HG03039 (cell line): ENCODE data around the gene PLA2G10.
"Not testable (repeated sequence)": the region's sequence is repeated elsewhere in the genome, so short reads cannot be mapped to it uniquely, and the experiment has no call there.

Experiments used
- ATAC-seq: cut with Tn5 transposase; IDR thresholded peaks from one replicate; pipeline ENCODE4 v1.9.1; 2021; ENCODE audit warnings: mild to moderate bottlenecking, moderate library complexity; ENCODE audit not compliant: unreplicated experiment

Gene PLA2G10

DNA sequence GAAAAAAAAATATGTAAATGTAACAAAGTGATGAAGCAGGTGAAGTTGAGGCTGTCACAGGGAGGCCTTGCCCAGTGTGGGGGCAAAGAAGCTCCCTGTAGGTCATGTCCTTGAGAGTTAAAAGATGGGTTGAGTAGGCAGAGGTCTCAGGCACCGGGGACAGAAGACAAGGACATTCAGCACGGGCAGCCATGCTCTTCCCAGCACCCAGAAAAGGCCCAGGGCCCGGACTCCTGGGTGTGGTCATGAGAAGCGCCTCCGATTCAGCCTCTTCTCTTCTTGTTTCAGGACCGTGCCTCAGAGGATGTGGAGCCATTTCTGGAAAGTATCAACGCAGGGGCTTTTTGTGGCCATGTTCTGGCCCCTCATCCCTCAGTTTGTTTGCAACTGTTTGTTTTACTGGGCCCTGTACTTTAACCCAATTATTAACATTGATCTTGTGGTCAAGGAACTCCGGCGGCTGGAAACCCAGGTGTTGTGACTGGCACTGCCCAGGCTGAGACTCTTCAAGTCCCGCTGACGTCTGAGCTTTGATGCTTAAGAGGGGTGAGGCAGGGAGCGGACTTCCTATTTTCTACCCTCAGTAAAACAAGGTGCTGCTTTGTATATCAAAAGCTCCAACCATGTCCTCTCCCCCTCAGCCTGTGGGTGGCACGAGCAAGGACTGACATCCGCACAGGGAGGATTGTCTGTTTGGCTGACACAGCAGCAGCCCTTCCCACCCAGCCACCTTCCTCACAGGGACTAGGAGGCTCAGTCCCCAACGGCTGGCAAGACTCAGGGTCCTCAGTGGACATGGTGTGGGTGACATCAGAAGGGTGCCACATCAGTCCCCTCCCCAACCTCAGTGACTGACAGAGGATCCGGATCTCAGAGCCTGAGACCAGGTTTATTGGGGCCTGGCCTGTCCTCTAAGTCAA lies 26.5 kb downstream of the PLA2G10 start:
- ATAC-seq = no peak

DNA sequence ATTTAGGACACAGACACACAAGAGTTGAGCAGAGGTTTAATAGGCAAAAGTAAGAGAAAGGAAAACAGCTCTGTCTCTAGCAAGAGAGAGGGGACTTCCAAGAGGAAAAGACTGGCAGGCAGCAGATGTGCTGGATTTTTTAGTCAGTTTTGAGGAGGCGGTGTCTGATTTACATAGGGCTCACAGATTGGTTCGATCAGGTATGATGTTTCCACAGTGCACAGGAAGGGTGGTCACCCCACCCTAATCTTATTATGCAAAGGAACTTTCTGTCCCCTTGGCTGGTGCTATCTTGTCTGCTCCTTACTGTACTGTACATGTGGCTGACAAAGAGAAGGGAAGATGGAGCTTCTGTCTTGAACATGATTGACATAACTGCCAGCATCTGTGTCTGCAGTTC lies 36.0 kb downstream of the PLA2G10 start:
- ATAC-seq = peak; percentile 82

DNA sequence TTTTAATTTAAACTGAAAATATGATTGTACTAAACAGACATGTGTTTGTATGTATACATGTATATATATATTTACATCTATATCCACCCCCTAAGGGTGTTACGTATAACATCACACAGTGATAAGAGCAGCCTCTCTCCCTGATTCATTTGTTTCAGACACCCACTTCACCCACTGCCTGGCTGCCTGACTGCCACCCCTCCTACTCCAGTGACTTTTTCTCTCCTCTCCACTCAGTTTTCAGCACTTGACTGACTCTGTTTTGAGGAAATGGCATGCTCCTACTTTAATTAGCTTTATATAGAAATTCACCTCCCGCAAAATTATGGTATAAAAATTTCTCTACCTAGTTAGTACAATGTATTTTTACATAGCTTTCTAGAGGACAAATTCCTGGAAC lies 41.4 kb downstream of the PLA2G10 start:
- ATAC-seq = no peak

GRCh38 chr16:14650629-14651028 lies 43.5 kb downstream of the PLA2G10 start:
- ATAC-seq = no peak

DNA sequence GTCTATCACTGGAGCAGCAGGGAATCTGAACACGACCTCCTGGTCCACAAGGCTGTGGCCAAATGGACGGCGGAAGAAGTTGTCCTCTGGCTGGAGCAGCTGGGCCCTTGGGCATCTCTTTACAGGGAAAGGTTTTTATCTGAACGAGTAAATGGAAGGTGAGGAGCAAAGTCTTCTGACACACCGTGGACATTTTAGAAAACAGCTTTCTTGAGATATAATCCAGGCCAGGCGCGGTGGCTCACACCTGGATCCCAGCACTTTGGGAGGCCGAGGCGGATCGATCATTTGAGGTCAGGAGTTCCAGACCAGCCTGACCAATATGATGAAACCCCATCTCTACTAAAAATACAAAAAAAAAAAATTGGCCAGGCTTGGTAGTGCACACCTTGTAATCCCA lies 44.3 kb downstream of the PLA2G10 start:
- no peak for ATAC-seq

DNA sequence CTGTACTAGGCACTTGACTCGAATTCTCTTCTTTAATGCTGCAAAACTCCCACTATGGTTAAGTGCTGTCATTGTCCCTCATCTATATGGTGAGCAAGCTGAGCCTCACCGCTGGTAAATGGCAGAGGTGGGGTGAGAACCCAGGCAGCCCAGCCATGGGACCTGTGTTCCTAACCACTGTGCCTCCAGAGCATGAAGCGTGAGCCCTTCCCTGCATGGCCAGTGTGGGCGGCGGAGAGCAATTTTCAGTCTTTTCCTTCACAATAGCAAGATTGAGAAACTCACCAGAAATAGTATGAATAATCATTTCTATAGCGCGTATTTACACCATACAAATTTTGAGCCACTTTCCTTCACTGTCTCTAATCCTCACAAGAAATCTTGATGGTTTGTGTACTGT lies 52.2 kb downstream of the PLA2G10 start:
- no peak for ATAC-seq

DNA sequence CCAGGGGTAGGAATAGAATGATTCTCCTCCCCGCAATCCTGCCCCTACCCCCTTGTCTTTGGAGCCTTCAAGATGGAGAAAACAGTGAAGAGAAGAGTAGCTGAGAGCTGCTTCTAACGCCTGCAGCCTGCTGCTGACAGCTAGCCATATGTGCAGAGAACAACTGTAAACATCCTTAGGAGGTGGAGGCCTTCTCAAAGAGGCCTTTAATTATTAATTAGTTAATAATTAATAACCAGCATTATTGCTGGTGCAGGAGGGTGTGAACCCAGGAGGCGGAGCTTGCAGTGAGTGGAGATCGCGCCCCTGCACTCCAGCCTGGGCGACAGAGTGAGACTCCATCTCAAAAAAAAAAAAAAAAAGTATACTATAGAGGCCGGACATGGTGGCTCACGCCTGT lies 52.9 kb downstream of the PLA2G10 start:
- ATAC-seq = no peak

GRCh38 chr16:14640538-14640937 lies 53.6 kb downstream of the PLA2G10 start:
- ATAC-seq = no peak

GRCh38 chr16:14636951-14637240 lies 57.2 kb downstream of the PLA2G10 start:
- not testable (repeated sequence) for ATAC-seq

GRCh38 chr16:14636179-14636950 lies 57.7 kb downstream of the PLA2G10 start:
- ATAC-seq = not testable (repeated sequence)

- ATAC-seq = no peak
Measured at GRCh38 chr16:14635395-14636165, 58.5 kb downstream of the PLA2G10 start.

DNA sequence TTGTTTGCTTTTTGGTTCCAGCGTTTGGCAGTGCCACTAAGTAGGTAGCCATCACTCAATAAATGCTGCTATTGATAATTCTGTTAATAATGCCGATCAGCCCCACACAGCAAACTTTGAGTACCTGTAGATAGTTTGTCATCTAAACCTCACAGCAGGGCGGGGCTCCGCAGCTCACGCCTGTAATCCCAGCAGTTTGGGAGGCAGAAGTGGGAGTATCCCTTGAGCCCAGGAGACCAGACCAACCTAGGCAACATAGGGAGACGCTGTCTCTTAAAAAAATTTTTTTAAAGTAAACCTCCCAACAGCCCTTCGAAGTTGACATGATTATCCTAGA lies 59.8 kb downstream of the PLA2G10 start:
- no peak for ATAC-seq

DNA sequence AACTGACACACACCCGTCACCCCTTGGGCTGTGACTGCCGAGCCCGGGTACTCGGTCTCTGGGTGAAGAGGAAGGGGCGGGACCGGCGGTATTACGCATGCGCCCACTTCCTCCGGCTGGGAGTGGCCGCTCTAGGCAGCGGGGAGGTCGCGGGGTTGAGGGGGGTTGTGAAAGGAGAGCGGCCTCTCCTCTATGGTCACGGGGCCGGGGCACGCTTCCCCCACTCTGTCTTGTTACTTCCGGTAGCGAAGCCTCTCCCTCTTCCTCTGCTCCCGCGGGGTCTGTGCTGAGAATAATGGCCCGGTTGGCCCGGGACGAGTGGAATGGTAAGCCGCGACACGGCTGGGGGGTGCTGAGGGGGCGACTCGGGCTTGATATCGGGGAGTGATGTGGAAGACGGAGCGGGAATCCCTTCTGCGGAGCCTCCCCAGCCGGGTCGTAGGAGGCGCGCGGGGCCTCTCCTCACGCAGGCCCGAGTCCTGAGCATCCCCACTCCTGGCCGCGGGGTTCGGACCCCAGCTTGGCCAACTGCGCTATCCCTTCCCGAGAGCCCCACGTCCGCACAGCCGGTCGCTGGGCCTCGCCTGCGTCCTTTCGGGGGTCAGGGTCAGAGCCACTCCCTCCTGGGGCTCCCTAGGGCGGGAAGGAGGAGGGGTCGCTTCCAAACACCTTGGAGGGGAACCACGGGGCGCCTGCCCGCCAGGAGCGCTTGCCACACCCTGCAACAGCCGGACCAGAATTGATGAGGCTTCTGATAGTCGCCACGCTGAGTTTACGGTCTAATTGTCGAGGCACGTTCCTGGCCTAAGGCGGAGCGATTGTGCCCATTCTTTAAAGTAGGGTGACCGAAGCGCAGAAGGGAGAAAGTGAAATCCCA lies 61.2 kb downstream of the PLA2G10 start, which contains the start of gene BFAR:
BFAR (plus strand) TSS at position 259 of the 877 bp plus-strand sequence. CDS start 11,396 bp downstream, outside the sequence.
- peak; percentile 75 for ATAC-seq

- ATAC-seq = not testable (repeated sequence)
Measured at GRCh38 chr16:14630620-14631330, 63.3 kb downstream of the PLA2G10 start.

- peak; percentile 46 for ATAC-seq
Measured at GRCh38 chr16:14629919-14630619, 64.0 kb downstream of the PLA2G10 start, which contains the start of gene PARN. Gene PARN (minus strand): TSS chr16:14630260. CDS start chr16:14630125, 135 bp downstream.

DNA sequence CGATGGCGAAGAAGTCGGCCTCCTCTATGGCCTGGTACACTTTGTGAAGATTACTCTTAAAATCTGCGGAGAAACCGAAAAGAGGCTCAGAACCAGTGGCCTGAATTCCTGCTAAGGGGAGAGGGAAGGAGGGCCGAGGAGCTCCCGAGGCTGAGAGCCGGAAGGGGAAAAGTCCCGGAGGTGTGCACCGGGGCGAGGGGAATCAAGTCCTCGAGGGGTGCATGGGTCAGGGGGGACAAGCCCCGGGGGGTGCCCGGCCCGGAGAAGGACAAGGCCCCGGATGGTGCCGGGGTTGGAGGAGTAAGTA lies 64.5 kb downstream of the PLA2G10 start:
- ATAC-seq = no peak

GRCh38 chr16:14628806-14629611 lies 65.1 kb downstream of the PLA2G10 start:
- no peak for ATAC-seq

DNA sequence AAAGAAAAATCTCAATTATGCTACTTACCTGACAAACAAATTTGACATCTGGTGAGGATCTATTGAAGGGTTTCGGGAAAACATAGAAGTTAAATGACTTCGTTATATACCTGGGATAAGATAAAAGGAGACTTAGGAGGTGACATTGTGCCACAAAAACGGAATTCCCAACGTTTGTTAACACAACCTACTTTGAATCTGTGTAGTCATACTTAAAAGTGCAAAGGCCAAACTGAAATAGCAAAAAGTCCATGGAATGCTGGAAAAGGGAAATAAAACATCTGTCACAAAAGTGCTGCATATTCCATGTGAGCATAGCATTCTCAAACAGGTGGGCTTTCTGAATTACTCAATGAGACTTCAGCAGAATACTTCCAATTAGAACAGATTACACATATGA lies 67.0 kb downstream of the PLA2G10 start:
- no peak for ATAC-seq
